GM19395 (cell line): ENCODE results near the gene ACADVL.
A peak's percentile ranks its signal among the peaks of the same experiment; 100 is the strongest.

ENCODE experiments used
- ATAC-seq: cut with Tn5 transposase; IDR thresholded peaks from one replicate; pipeline ENCODE4 v1.9.1; 2021; ENCODE audit warnings: mild to moderate bottlenecking, moderate library complexity; ENCODE audit not compliant: unreplicated experiment

ACADVL gene

DNA sequence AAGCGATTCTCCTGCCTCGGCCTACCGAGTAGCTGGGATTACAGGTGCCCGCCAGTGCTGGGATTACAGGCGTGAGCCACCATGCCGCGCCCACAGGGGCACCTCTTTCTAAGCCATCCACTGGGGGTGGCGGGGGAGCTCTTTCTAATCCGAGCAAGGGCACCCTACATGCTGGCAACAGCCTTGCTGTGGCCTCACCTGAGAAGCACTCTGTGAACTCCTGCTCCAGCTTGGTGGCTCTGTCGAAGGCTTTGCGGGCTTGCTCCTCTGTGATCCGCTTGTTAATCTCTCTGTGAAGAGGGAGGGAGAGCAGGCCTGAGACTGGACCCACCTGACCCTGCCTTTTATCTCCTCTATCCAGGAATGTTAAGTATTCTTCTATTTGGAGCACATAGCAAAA lies 28.7 kb upstream of the ACADVL start:
- no peak for ATAC-seq

DNA sequence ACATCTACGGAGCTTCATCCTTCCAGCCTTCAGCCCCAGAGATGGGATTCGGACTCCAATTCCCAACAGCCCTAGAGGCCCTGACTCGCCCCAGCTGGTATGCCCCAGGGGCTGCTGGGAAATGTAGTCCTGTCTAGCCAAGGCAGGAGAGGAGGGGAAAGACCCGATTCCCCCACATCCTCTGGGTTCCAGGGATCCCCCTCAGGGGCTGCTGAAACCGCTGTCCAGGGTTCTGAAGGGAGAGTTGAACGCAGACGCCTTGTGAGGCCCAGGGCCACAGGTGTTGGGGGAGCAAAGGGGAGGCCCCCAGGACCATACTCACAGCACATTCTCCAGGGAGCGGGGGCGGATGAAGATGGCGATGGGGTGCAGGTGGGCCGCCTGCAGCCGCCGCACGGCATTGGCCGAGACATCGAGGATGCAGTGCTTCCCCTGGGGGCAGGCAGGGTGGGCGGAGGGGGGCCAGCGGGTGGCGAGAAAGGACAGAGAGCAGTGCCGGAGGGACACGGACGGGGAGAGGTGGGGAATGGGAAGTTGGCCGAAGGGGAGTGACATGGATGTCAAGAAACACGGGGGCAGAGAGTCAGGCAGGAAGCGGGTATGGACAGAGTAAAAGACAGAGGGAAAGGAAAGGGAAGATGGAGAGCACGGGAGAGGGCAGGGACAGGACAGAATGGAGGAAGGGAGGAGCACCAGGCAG lies 28.0 kb upstream of the ACADVL start:
- ATAC-seq, result no peak

DNA sequence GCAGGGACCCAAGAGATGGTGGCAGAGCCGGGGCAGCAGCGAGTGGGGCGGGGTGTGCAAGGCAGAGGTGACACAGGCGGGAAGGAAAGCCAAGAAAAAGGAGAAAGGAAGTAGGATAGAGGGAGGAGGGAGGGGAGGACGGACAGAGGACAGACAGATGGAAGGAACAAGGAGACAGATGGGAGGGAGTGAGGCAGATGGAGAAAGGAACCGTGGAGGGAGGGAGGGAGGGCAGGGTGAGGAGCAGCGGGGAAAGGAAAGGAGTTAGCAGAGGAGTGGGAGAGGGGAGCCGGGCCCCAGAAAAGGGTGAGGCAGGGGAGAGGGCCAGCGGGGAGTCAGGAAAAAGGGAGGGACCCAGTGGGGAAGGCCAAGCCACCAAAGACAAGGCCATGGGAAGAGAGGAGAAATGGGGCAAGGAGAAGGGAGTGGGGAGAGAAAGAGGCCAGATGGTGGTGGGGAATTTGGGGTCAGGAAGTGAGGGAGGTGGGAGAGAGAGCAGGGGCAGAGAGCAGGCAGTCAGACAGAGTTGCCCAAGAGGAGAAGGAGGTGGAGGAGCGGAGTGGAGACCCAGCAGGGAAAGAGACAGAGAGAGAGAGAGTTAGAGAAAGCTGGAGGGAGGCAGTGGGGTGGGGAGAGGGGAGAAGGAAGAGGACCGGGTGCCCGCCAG lies 27.3 kb upstream of the ACADVL start:
- ATAC-seq, result no peak

DNA sequence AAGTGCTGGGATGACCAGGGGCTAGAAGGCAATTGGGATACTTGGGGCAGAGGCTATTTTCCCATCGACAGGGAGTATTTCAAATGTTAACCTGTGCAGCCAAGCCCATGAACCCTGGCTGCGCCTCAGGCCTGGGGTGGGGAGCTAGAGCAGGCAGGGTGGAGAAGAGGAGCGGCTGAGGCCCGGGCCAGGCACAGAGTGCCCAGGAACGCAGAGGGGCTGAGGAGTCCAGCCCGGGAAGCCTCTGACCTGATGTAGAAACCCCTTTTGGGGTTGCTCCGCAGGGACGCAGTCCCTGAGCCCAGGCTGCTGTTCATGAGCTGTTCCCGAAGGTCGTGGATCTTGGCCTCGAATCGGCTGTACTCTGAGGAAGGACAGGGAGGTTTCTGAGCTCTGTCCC lies 23.8 kb upstream of the ACADVL start:
- no peak for ATAC-seq

DNA sequence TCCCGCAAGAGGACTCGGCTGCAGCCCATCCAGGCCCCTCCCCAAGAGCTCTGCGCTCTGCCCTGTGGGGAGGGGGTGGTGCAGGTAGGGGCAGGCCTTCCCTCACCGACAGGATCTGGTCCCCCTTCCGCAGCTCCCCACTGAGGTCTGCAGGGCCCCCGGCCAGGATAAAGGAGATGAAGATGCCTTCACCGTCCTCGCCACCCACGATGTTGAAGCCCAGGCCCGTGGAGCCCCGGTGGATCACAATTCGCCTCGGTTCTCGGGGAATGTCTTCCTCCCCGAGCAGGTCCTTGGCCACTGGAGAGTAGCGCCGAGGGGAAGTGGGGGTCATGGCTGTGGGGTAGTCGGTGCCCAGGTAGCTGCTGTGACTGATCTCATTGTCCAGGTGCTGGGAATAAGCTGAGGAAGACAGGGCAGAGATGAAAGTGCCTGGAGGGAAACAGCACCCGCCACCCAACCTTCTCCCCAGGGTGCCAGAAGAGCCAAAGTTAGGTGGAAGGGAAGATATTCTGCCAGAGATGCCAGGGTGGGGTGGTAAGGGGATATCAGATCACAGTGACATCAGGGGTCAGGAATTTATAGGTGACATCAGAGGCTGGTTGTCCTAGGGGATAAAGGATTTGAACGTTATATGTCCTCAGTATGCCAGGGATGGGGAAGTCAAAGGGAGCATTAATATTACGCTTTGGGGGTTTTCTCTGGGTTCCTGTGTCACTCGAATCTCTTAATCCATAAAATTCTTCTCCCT lies 22.9 kb upstream of the ACADVL start:
- no peak for ATAC-seq

DNA sequence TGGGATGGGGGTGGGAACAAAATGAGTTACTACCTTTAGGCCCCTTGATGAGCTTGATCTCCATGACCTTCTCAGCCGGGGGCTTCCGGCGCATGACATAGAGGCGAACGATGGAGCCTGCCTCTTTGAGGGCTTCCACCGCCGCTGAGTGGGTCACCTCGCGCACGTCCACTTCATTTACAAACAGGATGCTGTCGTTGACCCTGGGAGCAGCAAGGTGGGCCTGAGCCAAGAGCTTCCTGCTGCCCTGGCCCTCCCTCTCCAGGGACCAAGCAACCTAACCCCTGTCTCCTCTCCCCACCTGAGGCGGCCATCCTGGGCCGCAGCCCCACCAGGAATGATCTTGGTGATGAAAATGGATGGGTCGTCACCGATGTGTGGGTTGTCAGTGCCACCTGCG lies 16.3 kb upstream of the ACADVL start:
- no peak for ATAC-seq

DNA sequence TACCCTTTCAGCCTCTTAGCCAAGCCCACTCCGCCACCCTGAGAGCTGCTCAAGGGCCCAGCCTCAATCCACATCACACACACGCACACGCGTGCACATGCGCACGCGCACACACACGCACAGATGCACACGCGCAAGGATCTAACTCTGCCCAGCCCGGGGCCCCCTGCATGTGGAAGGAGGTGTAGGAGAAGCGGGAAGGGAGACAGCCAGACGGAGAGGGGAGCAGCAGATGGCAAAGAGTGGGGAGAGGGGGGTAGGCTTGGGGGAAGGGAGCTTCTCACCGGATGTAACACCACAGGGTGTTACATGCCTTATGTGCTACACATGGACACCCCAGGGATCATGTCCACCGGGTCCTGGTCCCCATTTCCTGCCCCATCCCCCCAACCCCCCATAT lies 15.4 kb upstream of the ACADVL start:
- ATAC-seq, result no peak

DNA sequence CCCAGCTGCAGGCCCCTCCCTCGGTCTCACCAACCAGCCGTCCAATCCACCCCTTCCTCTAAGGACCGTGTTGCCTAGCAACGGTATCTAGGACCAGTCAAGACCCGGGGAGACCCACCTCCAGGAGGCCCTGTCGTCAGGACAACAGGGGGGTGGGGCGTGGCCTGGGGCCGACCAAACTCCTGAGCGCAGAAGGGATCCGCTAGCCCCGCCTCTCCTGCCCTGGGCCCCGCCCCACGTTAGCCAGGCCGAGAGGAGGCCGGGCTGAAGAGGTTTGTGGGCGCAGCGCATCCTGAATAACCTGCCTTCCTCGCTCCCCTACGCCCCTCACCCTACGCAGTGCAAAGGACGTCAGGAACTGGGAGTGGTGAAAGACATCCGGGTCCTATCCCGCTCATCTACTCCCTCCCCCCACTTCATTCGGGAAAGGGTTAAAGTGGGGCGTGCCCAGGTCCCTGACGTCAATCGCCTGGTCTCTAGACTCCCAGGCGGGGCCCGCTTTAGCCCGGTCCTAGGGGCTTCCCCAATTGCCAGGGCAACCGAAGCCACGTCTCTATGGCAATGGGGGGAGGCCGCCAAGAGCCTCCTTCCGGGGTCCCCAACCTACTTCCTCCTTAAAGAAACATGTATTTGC lies 14.8 kb upstream of the ACADVL start:
- peak; percentile 86 for ATAC-seq

DNA sequence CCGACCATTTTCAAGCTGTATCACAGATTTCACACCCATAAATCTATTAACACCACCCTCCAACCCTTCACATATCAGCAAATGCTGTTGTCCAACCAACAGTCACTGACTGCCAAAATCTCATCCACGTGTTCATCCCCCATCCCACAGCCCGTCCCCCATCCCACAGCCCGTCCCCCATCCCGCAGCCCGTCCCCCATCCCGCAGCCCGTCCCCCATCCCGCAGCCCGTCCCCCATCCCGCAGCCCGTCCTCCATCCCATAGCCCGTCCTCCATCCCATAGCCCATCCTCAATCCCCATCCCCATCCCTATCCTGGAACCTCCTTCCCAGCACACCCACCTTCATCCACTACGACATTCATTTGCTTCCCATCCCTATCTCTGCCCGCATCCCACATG lies 14.2 kb upstream of the ACADVL start:
- ATAC-seq, result no peak

DNA sequence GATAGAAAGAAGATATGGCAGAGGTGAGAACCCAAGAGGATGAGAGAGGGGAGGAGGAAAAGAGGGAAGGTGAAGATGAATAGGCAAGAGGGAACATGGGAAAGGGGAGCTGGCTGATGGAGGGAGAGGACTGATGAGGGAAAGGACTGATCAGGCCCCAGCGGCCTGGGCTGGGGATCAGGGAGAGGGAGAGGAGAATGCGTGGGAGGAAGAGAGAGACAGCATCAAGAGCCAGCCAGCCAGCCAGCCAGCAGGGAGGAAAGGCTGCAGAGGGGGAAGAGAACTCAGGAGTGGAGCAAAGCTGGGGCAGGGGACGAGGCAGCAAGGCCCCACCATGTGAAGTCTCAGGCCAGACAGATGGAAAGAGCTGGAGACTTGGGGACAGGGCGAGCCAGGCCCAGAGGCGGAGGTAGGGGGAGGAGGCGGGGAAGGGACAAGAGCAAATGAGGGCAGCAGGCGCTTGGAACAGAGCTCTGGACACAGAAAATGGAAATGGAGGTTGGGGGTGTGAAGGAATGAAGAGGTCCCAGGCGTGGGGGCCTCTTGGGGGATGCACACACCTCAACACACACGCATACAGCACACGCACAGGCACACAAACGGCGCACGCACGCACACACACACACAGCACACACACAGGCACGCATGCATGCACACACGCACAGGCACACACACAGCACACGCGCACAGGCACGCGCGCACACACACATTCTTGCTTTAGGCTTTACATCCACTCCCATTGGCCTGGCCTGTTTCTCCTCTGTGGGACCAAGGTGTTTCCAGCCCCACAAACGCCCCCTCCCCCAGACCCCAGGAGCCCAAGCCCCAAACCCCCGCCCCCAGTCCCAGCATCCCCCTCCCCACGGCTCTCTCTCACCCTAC lies 12.4 kb upstream of the ACADVL start:
- ATAC-seq, result no peak

DNA sequence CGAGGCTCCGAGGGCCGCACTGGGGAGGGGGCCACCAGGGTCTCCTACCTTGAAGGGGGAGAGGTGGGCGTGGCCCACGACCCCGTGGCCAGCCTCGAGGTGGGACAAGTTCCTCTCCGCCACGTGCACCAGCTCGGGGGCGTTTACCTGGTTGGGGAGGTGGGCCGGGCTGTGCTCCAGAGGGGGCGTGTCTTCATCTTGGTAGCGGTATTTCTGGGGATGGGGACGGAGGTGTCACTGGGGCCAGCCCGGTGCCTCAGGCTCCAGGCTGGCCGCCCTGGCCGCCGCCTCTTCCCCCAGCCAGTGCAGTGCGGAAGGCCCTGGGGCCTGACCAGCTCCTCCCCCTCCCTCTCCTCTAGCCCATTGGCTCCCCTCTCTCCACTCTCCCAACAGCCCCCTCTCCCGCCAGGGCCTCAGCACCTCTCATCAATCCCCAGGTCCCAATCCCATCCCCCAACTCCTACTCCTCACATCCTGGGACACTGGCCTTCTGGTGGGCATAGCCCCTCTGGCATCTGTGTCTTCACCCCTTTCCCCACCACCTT lies 11.6 kb upstream of the ACADVL start:
- no peak for ATAC-seq

DNA sequence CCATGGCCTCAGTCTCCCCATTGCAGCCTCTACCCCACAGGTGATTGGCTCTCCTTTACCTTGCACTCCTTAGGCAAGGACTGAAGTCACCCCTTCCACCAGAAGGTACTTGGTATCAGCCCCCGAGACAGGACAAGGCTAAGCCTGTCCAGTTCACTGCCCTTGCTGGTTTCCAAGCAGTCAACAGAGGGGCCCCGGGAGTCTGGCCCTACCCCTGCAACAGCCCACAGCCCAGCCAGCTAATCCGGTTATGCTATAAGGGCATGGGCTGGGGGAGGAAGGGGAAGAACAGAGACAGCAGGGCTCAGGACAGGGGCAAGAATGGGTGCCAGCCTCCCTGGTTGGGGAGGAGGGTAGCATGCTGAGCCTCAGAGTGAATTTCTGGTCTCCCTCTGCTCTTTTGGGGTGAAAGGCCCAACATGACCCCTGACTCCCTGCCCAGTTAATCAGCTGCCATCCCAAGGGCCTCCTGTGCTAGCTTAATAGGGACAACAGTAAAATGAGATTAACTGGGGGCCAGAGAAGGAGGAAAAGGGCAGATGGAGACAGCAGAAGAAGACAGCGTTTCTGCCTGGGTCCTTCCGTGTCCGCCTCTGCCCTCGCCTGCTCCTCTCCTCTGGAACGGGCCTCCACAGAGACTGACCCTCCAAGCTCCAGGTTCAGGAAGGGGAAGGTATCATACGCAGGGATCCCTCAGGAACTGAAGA lies 10.8 kb upstream of the ACADVL start:
- no peak for ATAC-seq

DNA sequence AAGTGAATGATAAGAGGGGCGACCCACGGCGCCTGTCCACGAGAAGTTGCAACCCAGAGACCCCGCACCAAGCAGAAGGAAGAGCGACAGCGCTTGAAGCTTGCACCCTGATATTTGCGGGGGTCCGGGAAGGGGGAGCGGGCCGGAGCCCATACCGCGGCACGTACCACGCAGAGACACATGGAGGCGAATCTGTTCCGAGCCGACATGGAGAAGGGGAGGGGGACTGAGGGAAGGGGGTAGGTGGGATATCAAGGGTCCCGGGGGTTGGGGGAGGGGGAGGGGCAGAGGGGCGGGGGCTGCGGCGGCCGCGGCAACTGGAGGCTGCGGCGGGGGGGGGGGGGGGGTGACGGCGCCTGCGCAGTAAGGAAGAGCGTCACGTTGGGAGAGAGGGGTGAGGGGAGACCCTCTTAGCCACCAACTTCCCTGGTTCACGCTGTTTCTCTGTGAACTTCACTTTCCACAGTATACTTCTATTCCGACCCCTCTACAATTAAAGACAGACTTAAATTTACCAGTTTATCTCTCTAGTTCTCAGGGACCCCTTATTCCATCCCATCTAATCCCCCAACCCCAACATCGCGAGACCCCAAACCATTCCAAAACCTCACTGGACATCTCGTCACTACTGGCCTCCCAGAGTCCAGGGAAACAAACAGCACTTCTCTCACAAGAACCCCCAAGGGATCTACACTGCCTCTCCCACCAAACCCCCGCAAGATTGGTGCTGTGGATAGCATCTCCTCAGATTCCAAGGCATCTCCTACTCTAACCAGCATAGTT lies 8.1 kb upstream of the ACADVL start:
- ATAC-seq, result no peak

DNA sequence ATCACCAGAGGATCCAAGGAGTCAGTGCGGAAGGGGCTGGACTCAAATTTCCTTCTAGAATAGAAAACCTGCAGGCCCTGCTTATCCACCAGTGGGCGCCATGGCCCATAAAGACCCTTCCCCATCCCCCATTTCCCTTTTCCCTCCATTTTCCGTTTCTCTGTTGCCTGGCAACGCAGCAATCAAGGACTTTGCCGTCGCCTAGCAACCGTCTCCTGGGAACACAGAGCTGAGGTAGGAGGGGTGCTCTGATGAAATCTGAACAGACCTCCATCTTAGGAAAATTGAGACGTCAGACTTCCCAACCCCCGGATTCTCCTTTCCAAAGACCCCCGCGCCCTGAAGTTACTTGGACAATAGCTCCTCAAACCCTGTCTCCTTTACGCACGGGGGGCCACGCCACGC lies 5.8 kb upstream of the ACADVL start:
- no peak for ATAC-seq

DNA sequence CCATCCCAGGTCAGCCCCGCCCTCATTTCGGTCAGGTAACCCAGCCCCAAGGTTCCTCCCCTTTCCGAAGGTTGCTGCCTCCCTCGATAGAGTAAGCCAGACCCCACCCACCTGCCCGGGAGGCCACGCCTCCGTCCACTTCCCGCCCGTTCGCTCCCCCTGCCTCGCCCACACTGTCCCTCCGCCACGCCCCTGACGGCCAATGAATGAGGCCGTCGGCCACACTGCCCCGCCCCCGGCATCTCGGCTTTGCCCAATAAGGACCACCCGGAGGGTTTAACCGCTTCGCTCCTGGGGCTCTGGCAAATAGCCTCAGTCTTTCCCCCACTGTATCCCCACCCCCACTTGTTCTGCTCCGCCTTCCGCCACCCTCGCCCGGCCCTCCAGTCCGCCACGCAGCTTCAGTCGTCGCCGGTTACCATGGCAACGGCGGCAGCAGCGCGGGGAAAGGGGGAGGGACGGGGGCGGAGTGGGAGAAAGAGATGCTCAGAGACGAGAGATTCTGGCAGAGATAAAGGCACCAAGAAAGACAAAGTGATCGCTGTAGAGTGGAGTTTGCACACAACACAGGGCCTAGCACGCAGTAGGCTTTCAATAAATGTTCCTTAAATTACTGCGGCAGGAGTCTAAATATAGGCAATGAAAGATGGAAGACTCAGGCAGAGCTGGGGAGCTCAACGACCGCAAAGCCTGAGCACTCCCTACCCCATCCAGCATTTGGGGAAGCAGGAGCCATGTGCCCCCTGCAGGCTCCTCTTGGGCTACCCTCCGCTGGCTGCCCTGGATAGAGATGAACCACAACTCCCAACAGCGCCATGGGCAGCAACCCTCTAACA lies 5.2 kb upstream of the ACADVL start:
- ATAC-seq, result peak; percentile 73

DNA sequence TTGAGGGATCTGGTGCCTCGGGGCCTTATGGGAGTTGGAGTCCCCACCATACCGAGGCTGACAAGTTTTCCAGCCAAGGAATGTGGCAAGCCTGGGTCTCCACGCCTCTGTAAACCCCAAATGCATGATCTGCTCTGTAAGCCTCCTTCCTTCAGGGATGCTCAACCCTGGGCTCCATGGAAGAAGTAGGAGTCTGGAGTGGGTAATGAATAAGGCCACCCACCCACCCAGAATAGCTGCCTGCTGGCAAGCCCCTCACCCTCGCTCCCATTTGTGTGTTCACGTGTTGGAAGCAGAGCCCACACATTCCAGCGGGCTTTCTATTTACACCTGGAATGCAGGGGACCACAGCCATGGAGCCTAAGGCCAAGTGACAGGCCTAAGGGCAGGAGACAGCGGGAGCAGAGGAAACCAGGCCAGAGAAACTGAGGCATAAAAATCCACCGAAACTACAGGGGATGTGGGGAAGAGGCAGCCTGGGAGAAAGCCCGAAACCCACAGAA lies 4.6 kb upstream of the ACADVL start:
- no peak for ATAC-seq

DNA sequence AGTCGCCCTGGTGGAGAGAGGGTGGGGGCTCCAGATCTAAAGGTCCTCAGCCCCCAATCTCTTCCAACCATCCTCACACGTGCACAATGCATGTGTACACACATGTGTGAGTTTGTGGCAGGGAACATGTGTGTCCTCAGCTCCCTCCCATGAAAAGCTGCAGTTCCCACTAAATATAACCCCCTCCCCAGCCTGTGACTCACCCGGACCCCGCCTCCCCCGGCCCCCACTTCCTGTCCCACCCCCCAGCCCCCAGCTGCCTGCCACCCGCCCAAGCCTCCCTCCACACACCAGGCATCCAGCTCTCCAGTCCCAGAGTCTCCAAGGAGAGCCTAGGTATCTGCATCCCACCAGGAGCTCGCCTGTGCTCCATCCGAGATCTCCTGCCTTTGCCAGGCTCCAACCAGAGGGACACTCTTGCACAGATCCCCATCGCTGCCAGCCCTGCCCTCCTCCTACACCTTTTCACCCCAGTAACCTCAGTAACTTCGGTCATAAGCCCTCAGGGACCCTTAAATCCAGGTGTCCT lies 4.0 kb upstream of the ACADVL start:
- no peak for ATAC-seq
